ENCODE results near the gene DSTYK.
"Not testable (repeated sequence)": the region's sequence is repeated elsewhere in the genome, so short reads cannot be mapped to it uniquely, and the experiment has no call there.

Gene DSTYK

GRCh38 chr1:205239078-205239477 lies 27.6 kb upstream of the DSTYK start:
- no peak for TF ChIP-seq CTCF (IDR thresholded peaks at IDR 0.05; ENCODE audit: low read depth, low read length)
- H3K27ac ChIP-seq: no peak overlapping the region
- H3K9me3 ChIP-seq (ENCODE audit: severe bottlenecking): no peaks in the 10 kb centered on the region
- H3K36me3 ChIP-seq: peaks cover 29% of the 10 kb centered on the region
- no peak for DNase-seq
- no peak overlapping the region for H3K4me3 ChIP-seq (ENCODE audit: low read depth, low read length)
- H3K27me3 ChIP-seq (ENCODE audit: insufficient read depth, low read depth, severe bottlenecking): no peaks in the 10 kb centered on the region

- H3K9me3 ChIP-seq (ENCODE audit: severe bottlenecking): no peaks in the 10 kb centered on the region
- H3K27ac ChIP-seq: no peak overlapping the region
- no peak for TF ChIP-seq CTCF (IDR thresholded peaks at IDR 0.05; ENCODE audit: low read depth, low read length)
- H3K36me3 ChIP-seq: peaks cover 16% of the 10 kb centered on the region
- no peak for DNase-seq
- no peak overlapping the region for H3K4me3 ChIP-seq (ENCODE audit: low read depth, low read length)
- no peaks in the 10 kb centered on the region for H3K27me3 ChIP-seq (ENCODE audit: insufficient read depth, low read depth, severe bottlenecking)
Observed at GRCh38 chr1:205237526-205238484, 26.3 kb upstream of the DSTYK start.

GRCh38 chr1:205236951-205237475 lies 25.5 kb upstream of the DSTYK start:
- H3K36me3 ChIP-seq: peaks cover 14% of the 10 kb centered on the region
- no peak overlapping the region for H3K4me3 ChIP-seq (ENCODE audit: low read depth, low read length)
- DNase-seq: no peak
- H3K27me3 ChIP-seq (ENCODE audit: insufficient read depth, low read depth, severe bottlenecking): no peaks in the 10 kb centered on the region
- TF ChIP-seq CTCF (IDR thresholded peaks at IDR 0.05; ENCODE audit: low read depth, low read length): no peak
- H3K9me3 ChIP-seq (ENCODE audit: severe bottlenecking): no peaks in the 10 kb centered on the region
- no peak overlapping the region for H3K27ac ChIP-seq

- H3K27ac ChIP-seq: no peak overlapping the region
- DNase-seq: no peak
- H3K9me3 ChIP-seq (ENCODE audit: severe bottlenecking): no peaks in the 10 kb centered on the region
- no peak overlapping the region for H3K4me3 ChIP-seq (ENCODE audit: low read depth, low read length)
- TF ChIP-seq CTCF (IDR thresholded peaks at IDR 0.05; ENCODE audit: low read depth, low read length): no peak
- no peaks in the 10 kb centered on the region for H3K27me3 ChIP-seq (ENCODE audit: insufficient read depth, low read depth, severe bottlenecking)
- peaks cover 11% of the 10 kb centered on the region for H3K36me3 ChIP-seq
Observed at GRCh38 chr1:205236526-205236925, 25.0 kb upstream of the DSTYK start.

GRCh38 chr1:205235951-205236350 lies 24.4 kb upstream of the DSTYK start:
- no peaks in the 10 kb centered on the region for H3K27me3 ChIP-seq (ENCODE audit: insufficient read depth, low read depth, severe bottlenecking)
- TF ChIP-seq CTCF (IDR thresholded peaks at IDR 0.05; ENCODE audit: low read depth, low read length): no peak
- H3K36me3 ChIP-seq: peaks cover 7% of the 10 kb centered on the region
- H3K9me3 ChIP-seq (ENCODE audit: severe bottlenecking): no peaks in the 10 kb centered on the region
- no peak for DNase-seq
- H3K27ac ChIP-seq: no peak overlapping the region
- no peak overlapping the region for H3K4me3 ChIP-seq (ENCODE audit: low read depth, low read length)

- H3K27ac ChIP-seq; DNase-seq; H3K9me3 ChIP-seq (ENCODE audit: severe bottlenecking); H3K36me3 ChIP-seq; H3K4me3 ChIP-seq (ENCODE audit: low read depth, low read length); H3K27me3 ChIP-seq (ENCODE audit: insufficient read depth, low read depth, severe bottlenecking): not testable (repeated sequence)
Observed at GRCh38 chr1:205233986-205234385, 22.5 kb upstream of the DSTYK start.
